WTC11 (cell line): Measurements from ENCODE around the gene ZNF813. TPM values are rescaled to one million over a fixed set of nuclear protein-coding genes. Genes with fewer than 3 reads are reported as not detected.

Experiments
- ATAC-seq: fragments of 200-7000 bp; cut with Tn5 transposase; 2 replicates; pipeline ENCODE4 v1.10.0; 2021; ENCODE audit warnings: mild to moderate bottlenecking, moderate library complexity
- CTCF ChIA-PET: fragments of 300-600 bp; sonication (Branson Sonifier 250); formaldehyde crosslinking; loops from one replicate; lab custom pipeline; 2021; ENCODE audit warnings: antibody characterized with exemption; lab: Charles Lee
- POLR2A ChIA-PET: fragments of 350-600 bp; sonication (Branson Sonifier 250); formaldehyde crosslinking; loops from one replicate; lab custom pipeline; 2021; ENCODE audit warnings: antibody characterized with exemption; lab: Charles Lee
- DNase-seq: peaks from one replicate; pipeline ENCODE4 v3.0.0; 2021; ENCODE audit warnings: low spot score
- H3K27ac Mint-ChIP-seq: 2 replicates; pipeline ENCODE4 v1.8.0; 2021; ENCODE audit warnings: mixed read lengths
- H3K27me3 Mint-ChIP-seq: 2 replicates; pipeline ENCODE4 v1.8.0; 2021; ENCODE audit warnings: low read depth, mild to moderate bottlenecking, moderate library complexity, mixed read lengths
- H3K36me3 Mint-ChIP-seq: 2 replicates; pipeline ENCODE4 v1.8.0; 2021; ENCODE audit warnings: mixed read lengths
- H3K4me1 Mint-ChIP-seq: 2 replicates; pipeline ENCODE4 v1.8.0; 2022; ENCODE audit warnings: mixed read lengths
- H3K4me3 Mint-ChIP-seq: 2 replicates; pipeline ENCODE4 v1.8.0; 2021; ENCODE audit warnings: mild to moderate bottlenecking, moderate library complexity, mixed read lengths
- H3K9me3 Mint-ChIP-seq: 2 replicates; pipeline ENCODE4 v1.8.0; 2021; ENCODE audit warnings: mixed read lengths
- ATF1 ChIP-seq: sonication (generic); formaldehyde crosslinking; IDR thresholded peaks from 2 replicates; pipeline ENCODE4 v1.8.1; 2023; ENCODE audit warnings: mild to moderate bottlenecking, moderate library complexity, missing genetic modification reagents
- CREM ChIP-seq: sonication (generic); formaldehyde crosslinking; IDR thresholded peaks from 2 replicates; pipeline ENCODE4 v1.8.1; 2022; ENCODE audit warnings: mild to moderate bottlenecking, missing genetic modification reagents, moderate library complexity
- CTCF ChIP-seq: fragments of 200-600 bp; IDR thresholded peaks from 2 replicates; pipeline ENCODE4 v1.8.0; 2022; ENCODE audit warnings: antibody characterized with exemption
- E2F1 ChIP-seq: sonication (generic); formaldehyde crosslinking; IDR thresholded peaks from 2 replicates; pipeline ENCODE4 v1.8.0; 2022; ENCODE audit warnings: mild to moderate bottlenecking, missing genetic modification reagents
- ELF4 ChIP-seq: sonication (generic); formaldehyde crosslinking; IDR thresholded peaks from 2 replicates; pipeline ENCODE4 v1.8.1; 2022; ENCODE audit warnings: low read depth, mild to moderate bottlenecking, moderate library complexity, missing genetic modification reagents
- HMGA2 ChIP-seq: fragments of 250-450 bp; sonication (Bioruptor Pico); IDR thresholded peaks from 2 replicates; pipeline ENCODE4 v1.4.0; 2021; ENCODE audit warnings: mild to moderate bottlenecking, moderate library complexity
- JAZF1 ChIP-seq: fragments of 250-450 bp; sonication (Bioruptor Pico); IDR thresholded peaks from 2 replicates; pipeline ENCODE4 v1.9.0; 2021; ENCODE audit warnings: moderate library complexity, mild to moderate bottlenecking, inconsistent platforms
- JUN ChIP-seq: sonication (generic); formaldehyde crosslinking; IDR thresholded peaks from 2 replicates; pipeline ENCODE4 v1.8.0; 2023; ENCODE audit warnings: mild to moderate bottlenecking, missing genetic modification reagents
- MLX ChIP-seq: sonication (generic); formaldehyde crosslinking; IDR thresholded peaks from 2 replicates; pipeline ENCODE4 v1.8.1; 2023; ENCODE audit warnings: mild to moderate bottlenecking, missing genetic modification reagents, moderate library complexity
- MXD4 ChIP-seq: fragments of 250-450 bp; sonication (Bioruptor Pico); IDR thresholded peaks from 2 replicates; pipeline ENCODE4 v1.8.0; 2021; ENCODE audit warnings: mild to moderate bottlenecking, moderate library complexity, borderline replicate concordance
- NFATC4 ChIP-seq: fragments of 250-450 bp; sonication (Bioruptor Pico); IDR thresholded peaks from 2 replicates; pipeline ENCODE4 v1.9.0; 2021; ENCODE audit warnings: mild to moderate bottlenecking
- NR1H2 ChIP-seq: sonication (generic); formaldehyde crosslinking; IDR thresholded peaks from 2 replicates; pipeline ENCODE4 v1.9.0; 2021; ENCODE audit warnings: mild to moderate bottlenecking, moderate library complexity, missing genetic modification reagents
- OVOL2 ChIP-seq: fragments of 250-450 bp; sonication (Bioruptor Pico); IDR thresholded peaks from 2 replicates; pipeline ENCODE4 v1.9.0; 2021; ENCODE audit warnings: mild to moderate bottlenecking, borderline replicate concordance
- SP1 ChIP-seq: sonication (generic); formaldehyde crosslinking; conservative IDR thresholded peaks from 2 replicates; pipeline ENCODE4 v1.8.1; 2022; ENCODE audit warnings: missing genetic modification reagents
- STAT6 ChIP-seq: sonication (generic); formaldehyde crosslinking; conservative IDR thresholded peaks from 2 replicates; pipeline ENCODE4 v1.8.1; 2023; ENCODE audit warnings: mild to moderate bottlenecking, low read depth, missing genetic modification reagents, moderate library complexity
- USF2 ChIP-seq: sonication (generic); formaldehyde crosslinking; IDR thresholded peaks from 2 replicates; pipeline ENCODE4 v1.8.1; 2023; ENCODE audit warnings: mild to moderate bottlenecking, missing genetic modification reagents, moderate library complexity
- ZBTB43 ChIP-seq: sonication (generic); formaldehyde crosslinking; IDR thresholded peaks from 2 replicates; pipeline ENCODE4 v1.8.1; 2023; ENCODE audit warnings: mild to moderate bottlenecking, missing genetic modification reagents
- ZNF263 ChIP-seq: sonication (generic); formaldehyde crosslinking; IDR thresholded peaks from 2 replicates; pipeline ENCODE4 v1.8.1; 2022; ENCODE audit warnings: low read depth, mild to moderate bottlenecking, moderate library complexity, missing genetic modification reagents
- ZNF416 ChIP-seq: fragments of 250-450 bp; sonication (Bioruptor Pico); IDR thresholded peaks from 2 replicates; pipeline ENCODE4 v1.9.0; 2021; ENCODE audit warnings: mild to moderate bottlenecking, inconsistent platforms
- ZNF671 ChIP-seq: fragments of 250-450 bp; sonication (Bioruptor Pico); IDR thresholded peaks from 2 replicates; pipeline ENCODE4 v1.8.0; 2021; ENCODE audit warnings: mild to moderate bottlenecking
- total RNA-seq: library from RNA; stranded (reverse); gene quantifications from 3 replicates; pipeline ENCODE4 v1.2.3, GENCODE V29; 2021
- TF ChIP-seq, protein P1 (sequence below): sonication (generic); formaldehyde crosslinking; IDR thresholded peaks from 2 replicates; pipeline ENCODE4 v1.8.0; 2022; ENCODE audit warnings: mild to moderate bottlenecking, missing genetic modification reagents
- TF ChIP-seq, protein P2 (sequence below): fragments of 250-450 bp; sonication (Bioruptor Pico); IDR thresholded peaks from 2 replicates; pipeline ENCODE4 v1.9.0; 2021; ENCODE audit warnings: mild to moderate bottlenecking

Gene ZNF813
- total RNA-seq, 1 experiment from 2014 or later: 17.5 TPM

- no peak for TF ChIP-seq NFATC4 (CRISPR knock-in tag)
Measured at GRCh38 chr19:53517114-53517741, 49.7 kb downstream of the ZNF813 start (continued).

GRCh38 chr19:53518121-53518520 lies 50.6 kb downstream of the ZNF813 start:
- ChIA-PET CTCF (no interaction called here), POLR2A (no interaction called here)
- Mint-ChIP-seq H3K27me3 (no peaks in the 10 kb centered on the region), H3K4me1 (peaks cover 14% of the 10 kb centered on the region), H3K27ac (no peak overlapping the region), H3K36me3 (peaks cover 14% of the 10 kb centered on the region), H3K9me3 (no peaks in the 10 kb centered on the region), H3K4me3 (no peak overlapping the region)
- ATAC-seq (no peak), DNase-seq (no peak)
- TF ChIP-seq NR1H2: no peak
- no peak for TF ChIP-seq E2F1 (CRISPR knock-in tag)
- TF ChIP-seq MLX: no peak
- no peak for TF ChIP-seq ELF4 (CRISPR knock-in tag)
- TF ChIP-seq ZBTB43 (CRISPR knock-in tag): no peak
- no peak for TF ChIP-seq JAZF1
- TF ChIP-seq ZNF263 (CRISPR knock-in tag): no peak
- no peak for TF ChIP-seq OVOL2
- no peak for TF ChIP-seq MXD4 (CRISPR knock-in tag)
- TF ChIP-seq ZNF671 (CRISPR knock-in tag): no peak
- no peak for TF ChIP-seq SP1 (CRISPR knock-in tag)
- no peak for TF ChIP-seq CTCF
- TF ChIP-seq, protein P1, sequence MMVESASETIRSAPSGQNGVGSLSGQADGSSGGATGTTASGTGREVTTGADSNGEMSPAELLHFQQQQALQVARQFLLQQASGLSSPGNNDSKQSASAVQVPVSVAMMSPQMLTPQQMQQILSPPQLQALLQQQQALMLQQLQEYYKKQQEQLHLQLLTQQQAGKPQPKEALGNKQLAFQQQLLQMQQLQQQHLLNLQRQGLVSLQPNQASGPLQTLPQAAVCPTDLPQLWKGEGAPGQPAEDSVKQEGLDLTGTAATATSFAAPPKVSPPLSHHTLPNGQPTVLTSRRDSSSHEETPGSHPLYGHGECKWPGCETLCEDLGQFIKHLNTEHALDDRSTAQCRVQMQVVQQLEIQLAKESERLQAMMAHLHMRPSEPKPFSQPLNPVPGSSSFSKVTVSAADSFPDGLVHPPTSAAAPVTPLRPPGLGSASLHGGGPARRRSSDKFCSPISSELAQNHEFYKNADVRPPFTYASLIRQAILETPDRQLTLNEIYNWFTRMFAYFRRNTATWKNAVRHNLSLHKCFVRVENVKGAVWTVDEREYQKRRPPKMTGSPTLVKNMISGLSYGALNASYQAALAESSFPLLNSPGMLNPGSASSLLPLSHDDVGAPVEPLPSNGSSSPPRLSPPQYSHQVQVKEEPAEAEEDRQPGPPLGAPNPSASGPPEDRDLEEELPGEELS (CRISPR knock-in tag): no peak

GRCh38 chr19:53518716-53519115 lies 51.2 kb downstream of the ZNF813 start:
- Mint-ChIP-seq H3K9me3 (peaks cover 4% of the 10 kb centered on the region), H3K4me3 (no peak overlapping the region), H3K36me3 (peaks cover 20% of the 10 kb centered on the region), H3K4me1 (peaks cover 14% of the 10 kb centered on the region), H3K27me3 (no peaks in the 10 kb centered on the region), H3K27ac (no peak overlapping the region)
- ChIA-PET CTCF (no interaction called here), POLR2A (no interaction called here)
- DNase-seq (no peak), ATAC-seq (no peak)
- TF ChIP-seq ZNF416 (no peak), STAT6 (no peak), JUN (CRISPR knock-in tag) (no peak), HMGA2 (CRISPR knock-in tag) (no peak), ATF1 (CRISPR knock-in tag) (no peak), USF2 (CRISPR knock-in tag) (no peak), CREM (CRISPR knock-in tag) (no peak)
- TF ChIP-seq, protein P2, sequence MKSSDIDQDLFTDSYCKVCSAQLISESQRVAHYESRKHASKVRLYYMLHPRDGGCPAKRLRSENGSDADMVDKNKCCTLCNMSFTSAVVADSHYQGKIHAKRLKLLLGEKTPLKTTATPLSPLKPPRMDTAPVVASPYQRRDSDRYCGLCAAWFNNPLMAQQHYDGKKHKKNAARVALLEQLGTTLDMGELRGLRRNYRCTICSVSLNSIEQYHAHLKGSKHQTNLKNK: no peak
